Kidney (tissue), 14 donors: ENCODE results near the gene FAM13A. TPM values are rescaled to one million over a fixed set of nuclear protein-coding genes. Genes with fewer than 3 reads are reported as not detected.
A peak's percentile ranks its signal among the peaks of the same experiment; 100 is the strongest.

Experiments used
- DNase-seq, 5 donors: peaks; one replicate each; pipeline ENCODE4 v3.0.0-alpha.2; 2013 to 2020
- FAIRE-seq: peaks from 2 replicates; lab custom pipeline; 2012; peaks lifted over from hg19 to GRCh38; lab: Jason Lieb, UNC
- H3K27ac ChIP-seq, 2 donors: one replicate each; pipeline ENCODE4 v1.7.0; 2013; ENCODE audit warnings: low read depth in 2 of 2, low read length in 2 of 2, inconsistent platforms in 1 of 2
- H3K27me3 ChIP-seq: one replicate; pipeline ENCODE4 v1.7.1; 2013; ENCODE audit warnings: low read length, inconsistent platforms; ENCODE audit not compliant: control insufficient read depth, insufficient read depth
- H3K36me3 ChIP-seq, 3 donors: one replicate each; pipeline versions ENCODE4 v1.7.0 to v1.7.1; 2013; ENCODE audit warnings: low read length in 3 of 3, control low read depth in 1 of 3, inconsistent platforms in 1 of 3; ENCODE audit not compliant: insufficient read depth in 3 of 3, control insufficient read depth in 2 of 3
- H3K4me1 ChIP-seq, 3 donors: one replicate each; pipeline versions ENCODE4 v1.7.0 to v1.7.1; 2013; ENCODE audit warnings: low read length in 3 of 3, inconsistent platforms in 1 of 3, low read depth in 1 of 3; ENCODE audit not compliant: control insufficient read depth in 2 of 3, insufficient read depth in 2 of 3
- H3K4me3 ChIP-seq, 3 donors: one replicate each; pipeline versions ENCODE4 v1.7.0 to v1.8.1; 2013; ENCODE audit warnings: low read length in 3 of 3, control low read depth in 1 of 3, inconsistent platforms in 1 of 3
- H3K9ac ChIP-seq, 3 donors: one replicate each; pipeline versions ENCODE4 v1.7.0 to v1.7.1; 2013; ENCODE audit warnings: low read length in 3 of 3, control low read depth in 1 of 3, inconsistent platforms in 1 of 3
- H3K9me3 ChIP-seq, 3 donors: one replicate each; pipeline versions ENCODE4 v1.7.0 to v1.7.1; 2013; ENCODE audit warnings: low read length in 3 of 3, control low read depth in 1 of 3, inconsistent platforms in 1 of 3; ENCODE audit not compliant: control insufficient read depth in 2 of 3, insufficient read depth in 1 of 3
- CTCF ChIP-seq: IDR thresholded peaks from 3 replicates; pipeline ENCODE4 v1.5.1; 2012; ENCODE audit warnings: mild to moderate bottlenecking, moderate library complexity, borderline replicate concordance; ENCODE audit not compliant: insufficient read depth; ENCODE audit errors: extremely low read depth
- intact Hi-C: fragments of 100-400 bp; cut with DNase I; formaldehyde crosslinking; loops from one replicate; pipeline ENCODE4 v1.11.1; 2022
- polyA plus RNA-seq: library from polyadenylated mRNA; stranded (reverse); fragments of 350-450 nt; fragmentation: Illumina TruSeq; extraction: RNeasy Lipid Tissue Mini Kit (QIAGEN cat#74804); gene quantifications from one replicate; pipeline ENCODE4 v1.2.3, GENCODE V29; 2014; ENCODE audit warnings: low read depth, low replicate concordance; ENCODE audit not compliant: insufficient read depth
- total RNA-seq: library from RNA; stranded (reverse); fragmentation: NEBNext Ultra II Directional; extraction: Animal tissue kit (Norgen Biotek cat#: 25700); gene quantifications from one replicate; pipeline ENCODE4 v1.2.1, GENCODE V29; 2021
- donor health status: control.
- donor health status: control.
- donor health status: control.
- donor health status: control.
- donor health status: control.
- donor health status: DM: yes; HTN: yes; CAD: no.
- donor health status: Normal renal cell carcinoma (clear cell type).

FAM13A gene
- total and polyA plus RNA-seq, 2 donors from 2014 or later, result 12.9 to 48.3 TPM

GRCh38 chr4:88822034-88822789, 234.8 kb downstream of the FAM13A start:
- Histone ChIP-seq H3K27ac (peak overlapping the region; percentile 12 to 95), H3K9me3 (no peaks in the 10 kb centered on the region), H3K27me3 (no peaks in the 10 kb centered on the region), H3K4me1 (peaks cover 4 to 25% (median 5%) of the 10 kb centered on the region in 3 donors), H3K4me3 (peak overlapping the region; percentile 62 to 89 (median 89)), H3K9ac (peak overlapping the region in 2 of 3 donors; percentile 58 to 85), H3K36me3 (no peaks in the 10 kb centered on the region)
- FAIRE-seq, result peak; percentile 23
- TF ChIP-seq CTCF, result no peak
- intact Hi-C loops, result loop anchor here (10.0 kb wide), 1 partner anchor 203 kb away; no protein-coding TSS in a partner anchor
- peak in 2 of 5 donors; percentile 27 to 33 for DNase-seq

- H3K27ac ChIP-seq, result peak overlapping the region in 1 of 2 donors; percentile 5
- H3K4me3 ChIP-seq, result peak overlapping the region; percentile 27 to 89 (median 64)
- H3K9ac ChIP-seq, result peak overlapping the region in 2 of 3 donors; percentile 11 to 52
- intact Hi-C loops, result loop anchor here (10.0 kb wide), 1 partner anchor 203 kb away; no protein-coding TSS in a partner anchor
- H3K27me3 ChIP-seq, result no peaks in the 10 kb centered on the region
- FAIRE-seq, result no peak
- DNase-seq, result peak in 2 of 5 donors; percentile 33 to 37
- no peaks in the 10 kb centered on the region for H3K9me3 ChIP-seq
- no peaks in the 10 kb centered on the region for H3K36me3 ChIP-seq
- TF ChIP-seq CTCF, result no peak
- H3K4me1 ChIP-seq, result peaks cover 4 to 25% (median 5%) of the 10 kb centered on the region in 3 donors
Observed at GRCh38 chr4:88821522-88821921, 235.5 kb downstream of the FAM13A start.

GRCh38 chr4:88820698-88821415, 236.1 kb downstream of the FAM13A start:
- DNase-seq (peak in 2 of 5 donors; percentile 26 to 33), FAIRE-seq (no peak)
- Histone ChIP-seq H3K36me3 (no peaks in the 10 kb centered on the region), H3K9ac (peak overlapping the region; percentile 11 to 52 (median 35)), H3K4me1 (peaks cover 4 to 25% (median 5%) of the 10 kb centered on the region in 3 donors), H3K4me3 (peak overlapping the region; percentile 40 to 89 (median 64)), H3K27ac (peak overlapping the region; percentile 26 to 45), H3K9me3 (no peaks in the 10 kb centered on the region), H3K27me3 (no peaks in the 10 kb centered on the region)
- intact Hi-C loops, result loop anchor here (10.0 kb wide), 1 partner anchor 204 kb away; no protein-coding TSS in a partner anchor
- no peak for TF ChIP-seq CTCF
